ENCODE measurements around the gene C12orf75.
"Not testable (repeated sequence)": the region's sequence is repeated elsewhere in the genome, so short reads cannot be mapped to it uniquely, and the experiment has no call there.

The C12orf75 gene

DNA sequence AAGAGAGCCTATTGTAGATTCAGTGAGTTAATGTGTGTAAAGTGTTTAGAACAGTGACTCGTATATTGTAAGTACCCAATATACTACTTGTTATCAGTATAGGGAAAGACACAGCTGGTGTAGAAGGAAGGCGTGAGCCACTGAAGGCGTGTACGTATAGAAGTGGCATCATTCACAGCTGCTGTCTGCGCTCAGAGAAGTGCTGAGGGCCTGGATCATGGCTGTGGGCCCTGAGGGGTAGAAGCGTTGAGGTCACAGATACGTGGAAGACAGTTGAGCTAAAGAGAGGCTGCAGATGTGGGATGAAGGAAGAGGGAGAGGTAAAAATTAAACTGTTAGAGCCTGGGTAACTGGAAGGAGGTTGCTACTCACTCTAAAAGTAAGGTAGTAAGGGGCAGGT is 5.9 kb downstream of the C12orf75 start:
- no peak for DNase-seq (ENCODE audit: low spot score)

DNA sequence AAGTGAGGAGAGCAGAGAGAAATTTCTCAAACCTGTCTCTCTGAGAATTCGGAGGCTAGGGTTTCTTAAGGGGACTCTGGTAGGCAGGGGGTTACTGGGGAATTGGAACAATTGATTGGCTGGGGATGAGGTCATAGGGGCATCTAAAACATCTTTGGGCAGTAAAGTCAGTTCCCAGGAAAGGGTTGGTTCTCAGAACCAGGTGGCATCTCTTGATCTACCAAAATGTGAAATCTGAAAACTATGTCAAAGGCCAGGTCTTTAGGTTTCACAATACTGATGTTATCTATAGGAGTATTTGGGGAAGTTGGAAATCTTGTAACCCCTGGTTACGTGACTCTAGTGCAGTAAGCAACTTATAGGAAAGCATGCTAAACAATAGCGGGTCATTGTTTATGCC is 6.9 kb downstream of the C12orf75 start:
- DNase-seq (ENCODE audit: low spot score): no peak

DNA sequence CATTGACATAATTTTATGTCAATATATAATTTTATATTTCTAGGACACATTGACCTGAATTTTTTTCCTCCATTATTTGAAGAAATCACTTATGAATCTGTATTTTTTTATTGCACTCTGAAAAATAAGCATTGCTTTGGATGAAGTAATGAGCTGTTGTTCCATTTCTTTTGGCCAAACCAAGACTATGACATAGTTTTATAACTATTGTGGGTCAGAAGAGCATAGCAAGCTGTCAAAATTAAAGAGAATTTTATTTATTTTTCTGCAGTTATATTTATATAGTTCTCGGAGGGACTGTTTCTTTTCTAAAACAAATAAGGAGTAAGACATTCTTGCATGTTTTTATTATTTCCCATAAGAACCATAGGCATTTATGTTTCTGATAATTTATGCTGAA is 8.5 kb downstream of the C12orf75 start:
- DNase-seq (ENCODE audit: low spot score): no peak

DNA sequence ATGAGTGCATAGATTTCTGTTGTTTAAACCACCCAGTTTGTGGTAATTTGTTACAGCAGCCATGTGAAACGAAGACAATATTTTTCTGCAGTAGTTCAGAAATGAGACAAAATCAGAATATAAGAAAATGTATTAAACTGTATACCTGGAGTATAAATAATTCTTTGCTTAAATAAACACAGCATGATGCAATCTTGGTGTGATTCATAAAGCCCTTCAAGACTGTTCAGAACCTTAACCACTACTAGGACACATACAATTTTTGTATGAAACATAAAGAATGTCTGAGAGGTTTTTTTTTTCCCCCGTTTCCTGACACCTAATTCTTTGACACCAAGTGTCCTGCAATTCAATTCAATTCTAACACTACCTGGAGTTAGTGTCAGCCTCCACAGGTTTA is 10.5 kb downstream of the C12orf75 start:
- DNase-seq (ENCODE audit: low spot score): no peak

DNA sequence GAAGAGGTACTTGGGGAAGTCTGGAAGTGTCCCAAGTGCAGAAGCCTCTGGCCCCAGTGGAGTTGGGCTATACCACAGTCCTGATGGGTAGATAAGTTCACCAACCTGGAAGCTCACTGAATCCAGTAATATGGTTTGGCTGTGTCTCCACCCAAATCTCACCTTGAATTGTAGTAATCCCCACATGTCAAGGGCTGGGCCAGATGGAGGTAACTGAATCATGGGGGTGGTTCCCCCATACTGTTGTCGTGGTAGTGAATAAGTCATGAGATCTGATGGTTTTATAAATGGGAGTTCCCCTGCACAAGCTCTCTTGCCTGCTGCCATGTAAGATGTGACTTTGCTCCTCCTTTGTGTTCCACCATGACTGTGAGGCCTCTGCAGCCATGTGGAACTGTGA is 11.1 kb downstream of the C12orf75 start:
- DNase-seq (ENCODE audit: low spot score): not testable (repeated sequence)

DNA sequence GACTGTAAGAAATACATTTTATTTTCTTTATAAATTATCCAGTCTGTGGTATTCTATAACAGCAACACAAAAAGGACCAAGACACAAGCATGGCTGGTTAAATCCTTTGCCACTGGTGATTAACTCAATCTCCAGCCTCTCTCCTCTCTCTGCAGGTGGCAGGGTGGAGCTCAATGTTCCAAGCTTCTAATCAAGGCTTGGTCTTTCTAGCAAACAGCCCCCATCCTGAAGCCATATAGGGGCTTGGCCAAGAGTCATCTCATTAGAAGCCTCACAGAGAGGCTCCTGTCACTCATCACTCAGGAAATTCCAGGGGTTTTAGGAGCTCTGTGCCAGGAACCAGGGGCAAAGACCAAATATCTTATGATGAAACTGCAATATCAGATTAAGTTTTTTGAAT is 12.0 kb downstream of the C12orf75 start:
- no peak for DNase-seq (ENCODE audit: low spot score)

DNA sequence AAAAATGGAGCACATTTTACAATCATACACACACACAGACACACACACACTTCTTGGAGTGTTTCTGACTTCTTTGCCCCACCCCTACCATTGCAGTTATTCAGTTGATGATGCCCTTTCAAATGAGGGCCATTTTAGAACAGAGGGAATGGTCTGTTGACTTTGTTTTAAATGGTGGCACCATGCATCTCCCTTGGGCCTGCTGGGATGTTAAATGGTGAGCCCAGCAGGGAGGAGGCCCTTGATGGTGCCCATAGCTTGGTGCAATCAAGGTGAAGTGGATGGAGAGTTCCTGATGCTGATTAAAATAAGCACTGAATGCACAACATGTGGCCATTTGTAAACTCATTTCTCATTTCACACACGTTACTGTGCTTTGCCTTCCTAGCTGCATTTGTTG is 13.3 kb downstream of the C12orf75 start:
- no peak for DNase-seq (ENCODE audit: low spot score)

DNA sequence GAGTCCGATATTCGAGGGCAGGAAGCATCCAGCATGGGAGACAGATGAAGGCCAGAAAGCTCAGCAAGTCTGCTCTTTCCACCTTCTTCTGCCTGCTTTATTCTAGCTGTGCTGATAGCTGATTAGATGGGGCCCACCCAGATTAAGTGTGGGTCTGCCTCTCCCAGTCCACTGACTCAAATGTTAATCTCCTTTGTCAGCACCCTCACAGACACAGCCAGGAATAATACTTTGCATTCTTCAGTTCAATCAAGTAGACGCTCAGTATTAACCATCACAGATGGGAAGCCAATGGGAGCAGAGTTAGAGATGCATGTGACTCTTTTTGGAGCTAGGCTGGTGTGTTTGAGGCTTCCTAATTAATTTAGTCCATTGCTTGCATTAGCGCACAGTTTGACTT is 17.0 kb downstream of the C12orf75 start:
- DNase-seq (ENCODE audit: low spot score): no peak

DNA sequence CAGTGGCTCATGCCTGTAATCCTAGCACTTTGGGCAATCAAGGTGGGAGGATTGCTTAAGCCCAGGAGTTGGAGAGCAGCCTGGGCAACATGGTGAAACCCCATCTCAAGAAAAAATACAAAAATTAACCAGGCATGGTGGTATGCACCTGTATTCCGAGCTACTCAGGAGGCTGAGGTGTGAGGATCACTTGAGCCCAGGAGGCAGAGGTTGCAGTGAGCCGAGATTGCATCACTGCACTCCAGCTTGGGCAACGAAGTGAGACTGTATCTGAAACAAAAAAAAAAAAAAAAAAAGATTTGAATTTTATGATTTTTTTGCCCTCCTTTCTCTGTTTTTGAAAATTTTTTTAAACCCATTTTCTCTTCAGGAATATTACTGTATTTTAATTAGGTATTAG is 17.7 kb downstream of the C12orf75 start:
- no peak for DNase-seq (ENCODE audit: low spot score)

DNA sequence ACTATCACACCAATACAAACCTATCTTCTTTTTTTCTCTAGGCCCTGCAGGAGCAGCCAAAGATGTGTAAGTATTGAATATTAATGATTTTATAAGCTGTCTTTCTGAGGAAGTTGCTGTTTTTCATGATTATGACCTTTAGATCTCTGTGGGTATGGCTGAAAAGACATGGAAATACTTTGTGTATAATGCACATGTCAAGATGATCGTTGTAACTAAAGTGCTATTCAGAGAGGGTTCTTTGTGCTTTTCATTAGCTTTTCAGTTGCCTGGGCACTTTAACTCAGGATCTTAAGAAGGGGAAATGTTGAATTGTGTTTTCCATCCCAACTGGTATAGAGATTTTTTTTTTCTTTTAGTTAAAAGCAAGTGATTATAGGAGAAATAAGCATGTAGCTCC is 18.1 kb downstream of the C12orf75 start:
- no peak for DNase-seq (ENCODE audit: low spot score)

DNA sequence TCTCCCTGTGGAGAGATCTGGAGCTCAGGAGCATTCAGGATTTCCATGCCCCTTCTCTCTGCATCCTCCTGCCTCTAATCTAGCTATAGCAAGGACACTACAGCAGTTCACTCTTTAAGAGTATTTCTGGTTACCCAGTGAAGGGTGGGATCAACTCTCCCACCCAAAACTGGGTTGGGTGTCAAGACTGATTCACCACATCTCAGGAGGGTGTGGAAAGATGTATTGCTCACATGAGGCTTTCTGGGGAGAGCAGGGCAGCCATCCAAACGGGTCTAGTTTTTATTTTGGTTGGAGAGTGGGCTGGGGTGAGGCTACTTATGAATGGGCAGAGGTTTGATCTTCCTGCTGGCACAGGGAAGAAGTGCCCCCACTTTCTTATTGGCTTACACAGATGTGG is 18.6 kb downstream of the C12orf75 start:
- DNase-seq (ENCODE audit: low spot score): no peak

DNA sequence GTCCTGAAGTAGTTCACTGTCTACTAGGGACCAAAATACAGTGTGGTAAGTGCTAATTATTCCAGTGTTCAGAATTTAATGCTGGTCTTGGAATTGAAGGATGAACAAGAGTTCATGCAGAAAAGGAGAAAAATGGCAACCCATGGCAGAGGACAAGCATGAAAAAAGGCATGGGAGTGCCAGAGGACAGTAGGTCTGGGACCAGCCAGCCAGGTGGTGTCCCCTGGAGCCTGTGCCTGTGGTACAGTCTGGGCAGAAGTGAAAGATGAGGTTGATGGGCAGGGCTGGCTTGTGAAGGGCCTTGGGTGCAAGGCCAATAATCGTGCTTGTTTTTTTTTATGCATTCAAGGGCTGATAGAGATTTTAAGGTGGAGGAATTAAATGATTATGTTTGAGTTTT is 21.0 kb downstream of the C12orf75 start:
- no peak for DNase-seq (ENCODE audit: low spot score)

DNA sequence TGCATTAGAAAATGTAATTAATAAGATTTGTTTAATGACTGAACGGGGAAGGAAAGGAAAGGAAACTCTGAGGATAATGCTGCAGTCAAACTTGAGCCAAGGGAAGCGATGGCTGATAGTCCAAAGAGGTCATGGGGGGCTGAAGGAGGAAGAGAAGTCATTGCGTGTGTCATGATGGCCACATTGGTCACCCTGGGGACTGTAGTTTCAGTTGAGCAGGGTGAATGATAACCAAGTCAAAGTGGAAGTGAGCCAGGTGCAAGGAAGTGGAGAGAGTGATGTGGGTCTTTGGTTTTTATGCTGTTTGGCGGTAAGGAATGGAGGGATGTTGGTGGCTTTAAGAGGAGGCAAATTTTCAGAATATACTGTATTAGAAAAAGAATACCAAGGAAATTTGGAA is 21.6 kb downstream of the C12orf75 start:
- no peak for DNase-seq (ENCODE audit: low spot score)

DNA sequence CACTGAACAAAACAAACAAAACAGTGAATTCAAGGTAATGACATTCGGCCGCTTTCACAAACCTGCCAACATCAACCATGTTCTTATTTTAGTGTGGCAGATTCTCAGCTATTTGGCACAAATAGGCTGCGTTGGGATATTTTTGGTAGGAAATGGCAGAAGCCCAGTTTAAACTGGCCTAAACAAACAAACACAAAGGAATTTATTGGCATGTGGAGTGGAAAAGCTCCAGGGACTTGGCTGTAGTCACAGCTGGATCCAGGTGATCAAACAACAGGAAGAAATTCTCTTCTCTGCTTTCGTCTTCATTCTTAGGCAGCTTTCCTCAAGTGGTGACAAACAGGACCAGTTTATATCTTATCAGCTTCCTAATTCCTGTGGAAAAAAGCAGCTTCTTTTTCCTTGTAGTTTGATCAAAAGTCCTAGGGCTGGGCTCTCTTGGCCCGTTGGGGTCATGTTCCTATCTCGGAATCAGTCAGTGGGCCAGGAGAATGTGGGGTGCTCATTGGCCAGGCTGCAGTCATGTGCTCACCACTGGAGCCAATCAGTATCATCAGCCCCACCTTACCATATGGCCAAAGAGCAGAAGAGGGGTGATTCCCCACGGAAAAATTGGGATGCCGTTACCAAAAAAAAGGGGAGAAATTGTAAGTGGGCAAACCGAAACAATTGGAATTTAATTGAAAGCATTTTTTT is 22.6 kb downstream of the C12orf75 start:
- no peak for DNase-seq (ENCODE audit: low spot score)

DNA sequence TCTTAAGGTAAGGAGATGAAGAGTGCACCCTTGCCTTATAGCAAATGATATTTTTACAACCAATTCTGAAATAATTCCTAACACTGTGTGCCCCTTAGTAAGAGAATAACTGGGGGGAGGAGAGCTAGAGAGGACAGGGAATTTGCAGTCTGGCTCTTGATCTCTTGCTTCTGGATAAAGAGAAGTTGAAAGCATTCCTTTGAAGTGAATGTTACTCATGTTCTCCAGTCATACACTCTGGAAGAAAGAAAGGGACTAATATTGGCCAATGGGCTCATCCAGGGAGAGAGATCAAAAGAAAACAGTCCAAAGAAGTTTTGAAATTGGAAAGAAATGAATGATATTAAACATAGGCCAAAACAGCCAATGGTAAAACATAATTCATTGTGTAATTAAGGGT is 25.3 kb downstream of the C12orf75 start:
- DNase-seq (ENCODE audit: low spot score): no peak

DNA sequence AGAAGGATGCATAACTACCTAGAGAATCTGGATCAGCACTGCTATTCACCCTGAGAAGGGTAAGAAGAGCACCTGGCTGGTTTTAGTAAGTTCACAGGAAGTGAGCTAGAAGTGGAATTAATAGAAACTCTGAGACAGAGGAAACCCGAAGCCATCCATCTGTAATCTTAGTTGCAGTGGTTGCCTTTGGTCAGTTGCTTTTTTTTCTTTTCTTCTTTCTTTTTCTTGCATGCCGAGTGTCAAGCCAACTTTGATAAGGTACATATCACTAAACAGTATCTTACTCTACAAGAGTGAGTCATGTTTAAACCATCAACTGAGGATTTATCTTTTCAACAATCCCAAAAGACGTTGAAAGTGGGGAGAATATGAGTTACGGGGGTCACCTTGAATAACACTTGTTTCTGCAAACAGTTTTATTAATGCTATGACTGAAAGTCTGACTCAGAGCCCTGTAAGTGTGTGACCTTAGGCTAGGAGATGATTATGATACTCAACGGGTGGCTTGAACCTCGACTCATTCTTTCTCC is 26.7 kb downstream of the C12orf75 start:
- no peak for DNase-seq (ENCODE audit: low spot score)

DNA sequence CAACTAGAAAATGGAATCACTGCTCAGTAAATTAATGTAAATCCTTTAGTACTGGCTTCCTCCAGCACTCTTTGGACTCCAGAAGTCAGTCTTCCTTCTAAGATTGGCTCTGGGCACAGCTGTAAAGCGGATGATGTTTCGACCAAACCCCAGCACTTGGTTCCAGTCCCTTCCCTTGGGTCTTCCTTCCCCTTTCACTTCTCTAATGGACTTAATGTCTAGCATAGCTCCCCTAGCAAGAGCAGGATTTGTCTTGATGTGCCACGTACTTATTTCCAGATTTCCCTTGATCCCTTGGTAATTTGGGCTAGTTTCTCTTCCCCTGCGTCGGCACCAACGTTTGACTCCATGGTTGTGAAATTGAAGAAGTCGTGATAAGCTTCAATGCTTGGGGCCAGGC is 28.3 kb downstream of the C12orf75 start:
- no peak for DNase-seq (ENCODE audit: low spot score)

DNA sequence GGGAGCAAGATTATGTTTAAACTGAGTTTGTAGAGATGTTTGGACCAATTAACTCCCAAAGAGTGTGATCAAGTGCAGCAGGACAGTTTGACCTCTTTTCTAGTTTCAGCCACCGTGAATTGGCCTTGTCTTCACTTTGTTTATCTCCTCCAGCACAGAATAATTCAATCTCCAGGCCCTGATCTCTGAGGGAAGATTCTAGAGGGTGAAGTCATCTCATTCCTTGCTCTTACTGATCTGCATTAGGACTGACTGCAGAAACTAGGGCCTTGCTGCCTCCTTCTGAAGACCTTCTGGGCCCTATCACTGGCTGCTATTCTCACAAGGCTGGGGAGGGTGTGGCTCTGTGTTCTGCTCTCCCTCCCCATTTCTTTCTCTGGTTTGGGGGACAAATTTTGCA is 29.4 kb downstream of the C12orf75 start:
- no peak for DNase-seq (ENCODE audit: low spot score)

DNA sequence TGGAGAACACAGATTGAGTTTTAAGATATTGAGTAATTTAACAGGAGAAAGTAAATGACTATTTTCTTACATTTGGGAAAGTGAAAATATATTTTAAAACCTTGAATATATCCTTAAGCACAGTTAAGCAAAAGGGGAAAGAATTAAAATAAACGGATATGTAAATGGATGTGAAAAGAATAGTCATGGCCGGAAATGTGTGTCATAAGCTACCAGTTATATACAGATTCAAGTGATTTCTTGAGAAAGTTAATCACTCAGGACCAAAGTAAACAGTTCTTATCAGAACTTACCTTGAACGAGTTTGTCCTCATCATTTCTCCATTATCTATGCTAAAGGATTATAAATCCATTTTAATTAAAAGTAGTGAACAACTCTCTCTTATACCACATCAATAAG is 33.4 kb downstream of the C12orf75 start:
- no peak for DNase-seq (ENCODE audit: low spot score)

DNA sequence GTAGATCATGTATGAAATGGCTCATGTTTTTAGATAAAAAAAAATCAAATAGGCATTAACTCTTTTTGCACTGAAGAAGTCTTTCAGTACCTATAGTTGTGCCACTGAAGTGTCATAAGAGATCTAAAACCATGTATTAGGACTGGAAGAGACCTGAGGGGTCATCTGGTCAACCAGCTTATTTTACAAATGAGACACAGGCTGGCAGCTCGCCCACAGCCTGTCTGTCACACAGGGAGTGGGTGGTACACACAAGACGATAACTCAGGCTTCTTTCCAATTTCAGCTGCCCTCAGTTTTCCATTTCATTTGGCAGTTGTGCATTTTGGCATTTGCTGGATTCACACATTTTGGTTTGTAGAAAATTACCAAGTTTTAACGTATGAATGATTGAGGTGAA is 34.7 kb downstream of the C12orf75 start:
- DNase-seq (ENCODE audit: low spot score): no peak

DNA sequence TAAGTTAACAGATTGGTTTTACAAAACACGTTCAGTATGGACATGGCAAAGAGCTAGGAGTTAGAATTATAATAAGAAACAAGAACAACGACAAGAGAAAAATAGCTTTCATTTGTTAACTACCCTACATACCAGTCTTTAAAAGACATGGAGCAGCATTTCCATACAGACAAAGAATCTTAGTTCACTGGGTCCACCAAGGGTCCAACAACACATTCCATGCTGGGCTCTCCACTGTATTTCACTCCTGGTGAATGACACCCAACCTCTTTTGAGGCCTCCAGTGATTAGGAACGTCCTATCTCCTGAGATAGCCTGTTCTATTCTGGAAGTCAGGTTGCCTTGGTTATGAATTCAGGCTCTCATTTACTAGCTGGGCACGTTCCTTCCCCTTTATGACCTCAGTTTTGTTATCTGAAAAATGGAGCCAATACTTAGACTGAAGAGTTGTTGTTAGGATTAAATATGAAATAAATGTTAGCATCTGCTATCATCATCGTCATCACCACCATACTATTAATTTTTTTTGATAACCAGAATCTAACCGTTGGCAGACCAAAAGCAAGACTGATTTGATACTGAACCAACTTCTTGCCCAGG is 37.7 kb downstream of the C12orf75 start:
- DNase-seq (ENCODE audit: low spot score): no peak

DNA sequence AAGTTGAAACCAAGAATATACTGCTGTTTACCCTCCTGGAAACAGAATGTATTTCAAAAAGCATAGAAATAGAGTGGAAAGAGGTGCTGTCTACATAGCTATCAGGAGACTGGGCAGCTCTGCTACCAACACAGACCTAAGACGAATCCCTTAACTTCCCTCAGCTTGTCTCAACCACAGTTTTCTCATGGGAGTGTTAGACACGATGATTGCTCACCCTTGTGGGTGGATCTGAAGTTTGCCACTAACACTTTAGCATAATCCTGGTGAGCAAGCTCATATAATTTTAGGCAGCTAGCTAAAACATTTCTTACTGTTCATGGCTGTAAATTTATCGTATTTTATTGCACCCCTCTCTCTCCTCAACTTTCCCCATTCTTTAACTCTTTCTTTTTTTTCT is 38.5 kb downstream of the C12orf75 start:
- no peak for DNase-seq (ENCODE audit: low spot score)

DNA sequence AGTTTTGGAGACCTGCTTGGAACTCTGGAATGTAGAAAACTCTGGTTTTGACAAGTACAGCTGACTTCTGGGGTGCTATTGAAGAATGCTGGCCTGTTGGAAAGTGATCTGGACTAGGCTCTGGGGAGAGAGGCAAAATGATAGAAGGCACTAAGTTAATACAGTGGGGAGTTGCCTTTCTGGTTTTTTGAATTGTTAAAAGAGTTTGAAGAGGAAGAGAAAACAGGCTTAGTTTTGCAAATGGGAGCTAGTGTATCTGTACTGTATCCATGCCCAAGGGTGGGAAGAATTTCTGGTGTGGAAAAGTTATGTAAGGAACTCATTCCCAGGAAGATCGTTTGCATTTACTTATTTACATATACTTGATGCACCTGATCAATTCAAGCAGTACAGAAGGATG is 43.8 kb downstream of the C12orf75 start:
- DNase-seq (ENCODE audit: low spot score): no peak

DNA sequence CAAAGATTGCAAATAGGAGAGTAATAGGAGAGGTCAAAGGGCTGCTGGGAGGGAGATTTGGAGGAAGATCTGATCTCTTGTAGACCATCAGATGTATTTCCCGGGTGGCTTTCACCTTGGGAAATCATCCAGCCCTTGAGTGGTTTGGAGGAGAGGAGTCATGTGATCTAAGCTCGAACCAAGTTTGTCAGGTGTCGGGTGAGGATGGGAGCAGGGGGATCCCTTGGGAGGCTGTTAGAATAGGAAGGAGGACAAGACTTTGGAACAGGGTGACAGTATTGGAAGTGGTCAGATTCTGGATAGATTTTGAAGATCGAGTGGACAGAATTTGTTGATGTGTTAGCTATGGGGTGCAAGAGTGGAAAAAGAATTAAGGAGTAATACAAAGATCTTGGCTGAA is 46.6 kb downstream of the C12orf75 start:
- DNase-seq (ENCODE audit: low spot score): no peak

Measured in hematopoietic multipotent progenitor cell treated with erythropoietin and hydrocortisone succinate and interleukin-3 and kit ligand, for 15 days (in vitro differentiated cells).